Activated CD8-positive, alpha-beta memory T cell treated with anti-CD3 and anti-CD28 coated beads, Interleukin-2, amount 50 U/mL, for 1 hour (primary cell): ENCODE data around the gene ZNF445.
"Not testable (repeated sequence)": the region's sequence is repeated elsewhere in the genome, so short reads cannot be mapped to it uniquely, and the experiment has no call there.

Experiments used
- DNase-seq: peaks from one replicate; pipeline ENCODE4 v3.0.0-alpha.2; 2020; ENCODE audit errors: extremely low read depth

ZNF445 gene

GRCh38 chr3:44434834-44435510, 42.5 kb downstream of the ZNF445 start:
- no peak for DNase-seq

- DNase-seq, result no peak
Observed at GRCh38 chr3:44430466-44430865, 47.0 kb downstream of the ZNF445 start.

DNA sequence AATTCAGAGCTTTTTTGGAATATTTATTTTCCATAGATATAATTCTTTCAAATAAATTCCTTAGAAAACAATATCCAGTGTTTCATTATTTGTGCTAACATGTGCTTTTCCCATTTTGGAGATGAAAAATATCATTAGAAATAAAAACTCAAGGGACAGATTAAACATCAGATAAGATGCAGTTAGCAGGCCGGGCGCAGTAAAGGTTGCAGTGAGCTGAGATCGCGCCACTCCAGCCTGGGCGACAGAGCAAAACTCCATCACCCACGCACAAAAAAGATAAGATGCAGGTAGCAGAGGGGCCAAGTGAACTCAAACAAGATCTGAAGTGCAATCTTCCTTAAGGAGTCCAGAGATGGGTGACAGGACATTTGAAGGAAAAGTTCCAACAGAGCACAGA, 48.0 kb downstream of the ZNF445 start:
- no peak for DNase-seq

- no peak for DNase-seq
Observed at GRCh38 chr3:44428910-44429309, 48.6 kb downstream of the ZNF445 start.

- DNase-seq, result no peak
Observed at GRCh38 chr3:44427683-44428082, 49.8 kb downstream of the ZNF445 start.

DNA sequence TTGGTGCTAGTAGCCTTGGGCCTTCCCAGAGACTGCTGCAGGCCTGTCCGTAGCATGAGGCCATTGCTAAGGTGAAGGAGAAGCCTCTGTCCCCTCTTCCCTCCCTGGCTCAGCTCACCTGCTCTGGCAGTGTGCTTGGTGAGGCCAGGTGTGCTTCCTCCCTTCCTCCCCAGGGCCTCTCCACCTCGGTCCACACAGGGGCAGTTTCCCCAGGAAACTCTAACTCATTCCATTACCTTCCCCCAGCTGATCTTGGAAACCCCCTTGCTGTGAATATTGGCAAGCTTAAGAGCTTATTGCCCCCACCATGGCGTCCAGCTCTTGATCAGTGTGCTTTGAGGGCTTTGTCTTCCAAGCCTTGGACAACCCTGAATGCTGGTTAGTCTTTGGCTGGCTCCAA, 52.7 kb downstream of the ZNF445 start:
- DNase-seq, result no peak

GRCh38 chr3:44421280-44421679, 56.2 kb downstream of the ZNF445 start:
- DNase-seq, result no peak

DNA sequence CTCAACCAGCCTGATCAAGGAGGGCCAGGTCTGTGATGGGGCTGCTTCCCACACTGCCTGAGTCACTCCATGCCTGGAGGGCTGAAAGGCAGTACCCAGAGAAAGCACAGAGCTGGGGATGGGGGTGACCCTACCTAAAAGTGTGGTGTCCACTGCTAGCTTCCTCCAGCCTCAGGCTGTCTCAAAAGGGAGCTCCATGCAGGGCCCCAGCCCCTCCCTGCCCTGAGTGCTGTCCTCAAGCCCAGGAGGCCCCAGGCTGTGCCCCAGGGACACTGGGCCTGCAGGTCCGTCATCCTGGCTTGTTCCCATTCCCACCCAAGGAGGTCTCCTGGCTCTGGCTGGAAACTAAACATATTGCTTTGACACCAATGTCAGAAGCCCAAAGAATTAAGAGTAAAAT, 56.8 kb downstream of the ZNF445 start:
- DNase-seq, result no peak

GRCh38 chr3:44419923-44420650, 57.4 kb downstream of the ZNF445 start:
- DNase-seq, result no peak

DNA sequence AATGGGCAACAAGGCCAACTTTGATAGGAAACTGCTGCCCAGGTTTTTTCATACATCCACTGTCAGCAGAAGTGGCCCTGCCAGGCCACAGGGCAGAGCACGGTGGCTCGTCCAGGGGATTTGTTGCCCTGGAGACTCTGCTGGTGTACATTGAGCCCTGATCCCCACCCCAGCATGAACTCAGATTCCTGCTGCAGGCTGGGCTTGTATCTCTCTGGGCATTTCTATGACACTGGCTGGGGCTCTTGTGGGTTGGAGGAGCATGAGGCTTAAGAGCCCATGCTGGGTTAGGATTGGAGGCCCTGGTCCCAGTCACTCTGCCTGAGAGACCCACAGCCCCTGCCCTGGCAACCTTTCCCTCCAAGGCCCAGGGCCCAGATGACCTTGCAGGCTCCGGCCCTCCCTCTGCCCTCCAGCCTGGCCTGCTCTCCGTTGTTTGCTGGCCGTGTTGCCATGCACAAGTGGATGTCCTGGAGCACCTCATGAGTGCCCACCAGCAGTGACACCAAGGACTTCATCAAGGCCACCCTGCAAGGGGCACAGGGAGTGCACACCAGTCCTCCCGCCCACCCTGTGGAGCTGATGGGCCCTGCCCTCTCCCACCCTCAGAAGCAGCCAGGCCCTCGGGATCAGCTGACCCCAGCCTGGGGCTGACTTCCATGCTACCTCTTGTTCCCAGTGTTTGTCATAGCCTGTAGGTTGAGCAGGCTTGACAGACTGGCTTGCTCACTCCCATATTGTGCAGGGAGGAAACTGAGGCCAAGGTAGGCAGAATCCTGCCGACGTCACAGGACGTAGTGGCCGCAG, 58.2 kb downstream of the ZNF445 start:
- no peak for DNase-seq

DNA sequence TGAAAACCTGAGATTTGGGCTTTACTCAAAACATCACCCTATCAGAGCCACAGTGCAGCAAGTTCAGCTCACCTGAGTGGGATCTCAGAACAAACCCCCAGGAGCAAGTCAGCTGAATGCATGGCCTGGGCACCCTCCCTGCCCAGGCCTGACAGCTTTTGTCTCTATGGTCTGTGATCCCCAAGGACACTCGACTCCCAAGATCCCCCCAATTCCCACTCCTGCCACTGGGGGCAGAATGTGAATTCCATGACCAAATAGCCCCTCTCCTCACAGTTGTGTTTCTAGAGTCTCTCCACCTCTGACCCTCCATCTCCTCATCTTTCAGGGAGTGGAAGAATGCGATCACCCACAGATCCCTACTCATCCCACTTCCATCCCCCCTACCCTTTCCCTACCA, 58.9 kb downstream of the ZNF445 start:
- no peak for DNase-seq

DNA sequence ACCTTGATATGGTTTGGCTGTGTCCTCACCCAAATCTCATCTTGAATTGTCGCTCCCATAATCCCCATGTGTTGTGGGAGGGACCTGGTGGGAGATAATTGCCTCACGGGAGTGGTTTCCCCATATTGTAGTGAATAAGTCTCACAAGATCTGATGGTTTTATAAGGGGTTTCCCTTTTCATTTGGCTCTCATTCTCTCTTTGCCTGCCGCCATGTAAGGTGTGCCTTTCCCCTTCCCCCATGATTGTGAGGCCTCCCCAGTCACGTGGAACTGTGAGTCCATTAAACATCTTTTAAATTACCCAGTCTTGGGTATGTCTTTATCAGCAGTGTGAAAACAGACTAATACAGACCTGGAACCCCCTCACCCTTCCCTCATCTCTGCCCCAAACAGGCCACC, 59.4 kb downstream of the ZNF445 start:
- not testable (repeated sequence) for DNase-seq

DNA sequence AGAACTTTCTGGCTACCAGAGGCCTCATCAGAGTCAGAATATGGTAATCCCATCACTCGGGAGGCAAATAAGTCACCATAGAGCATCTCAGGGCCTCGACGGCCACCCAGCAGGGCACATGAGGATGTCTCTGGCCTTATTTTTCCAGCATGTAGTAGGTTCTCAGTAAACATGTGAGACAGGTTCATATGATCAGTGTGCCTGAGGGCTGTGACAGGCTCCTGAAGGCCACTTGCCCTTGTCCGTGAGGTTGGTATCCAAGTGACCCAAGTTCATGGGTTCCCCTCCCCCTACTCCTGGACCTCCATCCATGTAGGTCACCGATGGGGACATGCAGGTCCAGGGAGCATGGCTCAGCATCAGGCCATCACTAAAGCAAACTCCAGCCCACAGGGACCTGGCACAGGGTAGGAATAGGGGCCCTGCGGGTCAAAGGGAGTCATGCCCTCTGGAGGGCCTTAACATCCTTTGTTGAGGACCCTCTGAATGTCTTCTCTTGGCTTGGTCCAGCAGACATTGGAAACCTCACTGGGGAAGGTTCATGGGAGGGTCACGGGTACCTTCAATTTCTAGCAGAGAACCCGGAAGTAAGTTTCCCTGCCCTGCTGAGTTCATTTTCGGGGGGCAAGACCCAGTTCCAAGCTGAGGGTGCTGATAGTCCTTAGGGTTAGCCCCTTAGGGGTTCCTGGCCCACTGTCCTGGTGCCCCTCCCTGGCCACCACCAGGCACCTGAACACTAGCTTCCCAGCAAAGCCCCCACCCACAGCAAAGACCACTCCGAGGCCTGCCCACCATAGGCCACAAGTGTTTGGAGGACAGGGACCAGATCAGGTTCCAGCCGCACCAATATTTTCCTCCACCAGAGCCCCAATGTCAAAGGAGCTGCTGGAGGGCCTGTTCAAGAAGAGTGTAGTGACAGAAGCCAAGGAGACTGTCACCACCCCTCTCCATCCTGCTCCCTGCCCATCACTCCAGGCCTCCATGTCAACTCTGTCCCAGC, 61.1 kb downstream of the ZNF445 start:
- DNase-seq, result no peak

DNA sequence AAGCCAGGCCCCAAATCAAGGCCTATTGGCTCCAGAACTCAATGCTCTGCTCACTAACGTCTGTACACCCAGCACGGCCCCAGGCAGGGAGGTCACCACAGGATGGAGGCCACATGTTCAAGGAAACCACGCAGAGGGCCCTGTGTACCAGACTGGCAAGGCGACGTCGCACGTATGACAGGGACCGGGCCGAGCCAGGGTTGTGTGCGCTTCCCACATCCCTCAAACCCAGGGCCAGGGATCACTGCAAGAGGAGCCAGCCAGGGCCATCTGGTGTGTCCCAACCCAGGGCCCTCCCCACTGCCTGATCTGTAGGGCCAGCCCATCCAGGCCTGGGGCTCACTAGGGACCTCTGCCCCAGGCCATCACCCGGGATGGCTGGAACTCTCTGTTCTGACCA, 62.0 kb downstream of the ZNF445 start:
- no peak for DNase-seq

GRCh38 chr3:44414517-44415090, 62.9 kb downstream of the ZNF445 start:
- DNase-seq, result no peak

DNA sequence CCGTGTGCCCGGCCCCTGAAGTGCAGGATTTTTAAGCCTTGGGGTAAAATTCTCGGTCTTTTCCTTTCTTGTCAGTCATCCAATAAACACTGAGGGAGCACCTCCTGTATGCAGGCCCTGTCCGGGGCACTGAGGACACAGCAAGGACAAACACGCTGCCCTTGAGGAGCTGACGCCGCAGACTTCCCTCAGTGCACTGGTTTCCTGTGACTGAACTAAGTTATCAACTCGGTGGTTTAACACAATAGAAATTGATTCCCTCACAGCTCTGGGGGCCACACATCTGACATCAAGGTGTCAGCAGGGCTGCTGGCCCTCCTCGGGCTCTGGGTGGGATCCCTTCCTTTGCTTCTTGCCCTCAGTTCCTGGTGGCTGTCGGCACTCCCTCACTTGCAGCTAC, 65.1 kb downstream of the ZNF445 start:
- DNase-seq, result no peak

GRCh38 chr3:44411031-44411645, 66.3 kb downstream of the ZNF445 start:
- no peak for DNase-seq

- DNase-seq, result no peak
Observed at GRCh38 chr3:44409640-44410410, 67.6 kb downstream of the ZNF445 start.

- DNase-seq, result no peak
Observed at GRCh38 chr3:44402548-44402947, 74.9 kb downstream of the ZNF445 start.

- no peak for DNase-seq
Observed at GRCh38 chr3:44400771-44401170, 76.7 kb downstream of the ZNF445 start.
